IMR-90 (cell line): Measurements from ENCODE around the gene INAFM1. TPM values are rescaled to one million over a fixed set of nuclear protein-coding genes. Genes with fewer than 3 reads are reported as not detected.
A peak's percentile ranks its signal among the peaks of the same experiment; 100 is the strongest.

ENCODE experiments used
- CTCF ChIP-seq: conservative IDR thresholded peaks from 2 replicates; pipeline ENCODE4 v1.5.1; 2012; ENCODE audit warnings: mild to moderate bottlenecking, low read depth, low read length, improper control_type of control experiment
- polyA plus RNA-seq, 3 experiments: library from polyadenylated mRNA; depleted of rRNA; stranded (reverse); fragments of >200 nt; gene quantifications; 2 replicates each; pipeline ENCODE4 v1.2.3, GENCODE V29; 2012; ENCODE audit warnings: low replicate concordance in 1 of 3
- total RNA-seq: library from RNA; depleted of rRNA; stranded (reverse); fragments of >200 nt; gene quantifications from 2 replicates; pipeline ENCODE4 v1.2.3, GENCODE V29; 2012

The INAFM1 gene
- total and polyA plus RNA-seq, 2 of the 4 experiments (the other 2 are of a cell fraction), result 0.36 to 7.8 TPM

DNA sequence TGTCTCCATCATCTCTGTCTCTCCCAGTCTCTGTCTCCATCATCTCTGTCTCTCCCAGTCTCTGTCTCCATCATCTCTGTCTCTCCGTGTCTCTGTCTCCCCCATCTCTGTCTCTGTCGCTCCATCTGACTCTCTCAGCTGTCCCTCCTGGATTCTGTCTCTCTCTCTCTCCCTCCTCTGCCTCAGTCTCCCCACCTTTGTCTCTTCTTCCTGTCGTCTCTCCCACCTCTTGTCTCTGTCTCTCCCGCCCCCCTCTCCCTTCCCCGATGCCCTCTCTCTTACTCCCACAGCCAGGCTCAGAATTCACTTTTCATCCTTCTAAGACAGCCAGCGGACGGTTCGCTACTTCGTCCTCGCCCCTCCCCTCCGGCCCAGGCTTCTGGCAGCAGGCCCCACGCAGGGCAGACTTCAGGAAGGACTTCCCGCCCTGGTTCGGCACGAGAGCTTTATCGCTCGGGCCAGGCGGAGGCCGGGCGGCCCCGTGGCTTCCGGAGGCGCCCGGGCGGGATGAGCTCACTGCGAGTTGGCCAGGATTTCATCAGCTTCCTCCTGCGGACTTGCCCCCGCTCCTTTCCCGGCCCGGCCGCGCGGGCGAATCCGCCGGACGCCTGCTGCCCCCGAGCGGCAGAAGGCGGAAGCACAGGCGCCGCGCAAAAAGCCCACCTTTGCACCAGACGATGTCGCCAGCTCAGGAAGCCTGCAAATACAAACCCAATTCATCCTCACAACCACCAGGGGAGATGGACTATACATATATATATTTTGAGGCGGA is 30.7 kb upstream of the INAFM1 start (continued):
- TF ChIP-seq CTCF, result peak; percentile 99
